ENCODE data around the gene MYRF. TPM values are rescaled to one million over a fixed set of nuclear protein-coding genes. Genes with fewer than 3 reads are reported as not detected.

MYRF gene
- total and polyA plus RNA-seq, 9 of the 15 experiments (the other 6 are each of a cell fraction or from before 2014, with no cell fraction given): 2.3 to 25.8 (median 7.1) TPM

DNA sequence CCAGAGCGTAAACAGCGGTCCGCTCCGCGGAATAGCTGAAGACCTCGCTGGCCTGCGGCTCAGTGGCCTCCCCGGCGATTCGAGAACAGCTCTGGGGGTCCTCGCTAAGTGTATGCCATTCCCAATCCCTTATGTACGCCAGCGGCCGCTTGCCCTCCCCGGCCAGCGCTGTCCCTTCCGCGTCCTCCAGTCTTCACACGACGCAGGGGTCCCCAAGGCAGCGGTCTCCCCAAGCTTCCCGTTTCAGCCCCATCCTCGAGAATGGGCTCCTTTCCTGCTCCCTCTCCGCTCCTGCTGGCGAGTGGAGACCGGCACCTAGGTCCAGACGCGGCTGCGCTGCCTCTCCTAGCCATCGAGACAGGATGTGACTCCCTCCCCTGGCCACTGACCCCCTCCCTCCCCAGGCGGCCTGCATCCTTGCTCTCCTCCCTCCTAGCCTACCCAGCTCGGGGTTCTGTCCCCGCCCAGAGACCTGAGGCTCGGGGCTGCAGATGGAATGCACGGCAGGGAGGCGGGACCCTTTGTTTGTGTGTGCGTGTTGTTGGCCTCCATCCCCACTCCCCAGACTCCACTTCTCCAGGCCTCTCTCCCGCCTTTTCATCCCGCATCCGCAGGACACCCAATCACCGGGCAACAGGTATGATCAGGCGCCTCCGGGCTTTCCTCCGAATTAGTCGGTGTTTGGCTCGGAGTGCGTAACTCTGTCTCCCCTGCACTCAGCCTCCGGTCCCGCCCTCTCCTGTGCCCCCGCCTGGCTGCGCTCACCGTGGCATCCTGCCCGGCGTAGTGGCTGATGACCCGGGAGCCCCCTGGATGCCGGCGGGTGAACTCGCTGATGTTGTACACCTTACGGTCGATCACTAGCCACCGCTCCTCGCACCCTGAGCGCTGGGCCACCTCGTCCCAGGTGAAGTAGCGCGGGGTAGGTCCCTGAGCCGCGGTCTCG lies 63.6 kb downstream of the MYRF start (continued):
- TF ChIP-seq CREB5 (CRISPR knock-in tag; IDR thresholded peaks at IDR 0.05) (no peak), ZNF436 (CRISPR knock-in tag; IDR thresholded peaks at IDR 0.05) (no peak), PREB (CRISPR knock-in tag; IDR thresholded peaks at IDR 0.05) (no peak), ZNF766 (CRISPR knock-in tag; conservative IDR thresholded peaks at IDR 0.05) (no peak), MYC (IDR thresholded peaks at IDR 0.05; ENCODE audit: low read depth, low read length) (no peak), MYC (CRISPR knock-in tag; IDR thresholded peaks at IDR 0.05; ENCODE audit: borderline replicate concordance, low read depth) (no peak), ZNF395 (CRISPR knock-in tag; IDR thresholded peaks at IDR 0.05) (0 out of 2 replicates have a peak, but pooled peaks have one; percentile 17), RCOR1 (IDR thresholded peaks at IDR 0.05; ENCODE audit: borderline replicate concordance in 1 of 2, low read depth in 2 of 2, low read length in 2 of 2) (no peak), ZNF589 (CRISPR knock-in tag; IDR thresholded peaks at IDR 0.05; ENCODE audit: low read depth) (0 out of 2 replicates have a peak, but pooled peaks have one; percentile 14), NFXL1 (CRISPR knock-in tag; IDR thresholded peaks at IDR 0.05) (no peak), LCOR (CRISPR knock-in tag; IDR thresholded peaks at IDR 0.05) (no peak), MAZ (CRISPR knock-in tag; conservative IDR thresholded peaks at IDR 0.05 in 1 of 2, IDR thresholded peaks at IDR 0.05 in 1 of 2) (peak; percentile 32 to 57; a peak in 1 of 4 replicates), ZNF316 (IDR thresholded peaks at IDR 0.05) (no peak), HSF4 (CRISPR knock-in tag; IDR thresholded peaks at IDR 0.05; ENCODE audit: borderline replicate concordance) (no peak), ZNF165 (CRISPR knock-in tag; IDR thresholded peaks at IDR 0.05; ENCODE audit: borderline replicate concordance) (no peak)
- TF ChIP-seq, protein P1, sequence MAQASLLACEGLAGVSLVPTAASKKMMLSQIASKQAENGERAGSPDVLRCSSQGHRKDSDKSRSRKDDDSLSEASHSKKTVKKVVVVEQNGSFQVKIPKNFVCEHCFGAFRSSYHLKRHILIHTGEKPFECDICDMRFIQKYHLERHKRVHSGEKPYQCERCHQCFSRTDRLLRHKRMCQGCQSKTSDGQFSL (CRISPR knock-in tag; IDR thresholded peaks at IDR 0.05): no peak
- TF ChIP-seq, protein P1 (tag; IDR thresholded peaks at IDR 0.05): no peak
- TF ChIP-seq, protein P2, sequence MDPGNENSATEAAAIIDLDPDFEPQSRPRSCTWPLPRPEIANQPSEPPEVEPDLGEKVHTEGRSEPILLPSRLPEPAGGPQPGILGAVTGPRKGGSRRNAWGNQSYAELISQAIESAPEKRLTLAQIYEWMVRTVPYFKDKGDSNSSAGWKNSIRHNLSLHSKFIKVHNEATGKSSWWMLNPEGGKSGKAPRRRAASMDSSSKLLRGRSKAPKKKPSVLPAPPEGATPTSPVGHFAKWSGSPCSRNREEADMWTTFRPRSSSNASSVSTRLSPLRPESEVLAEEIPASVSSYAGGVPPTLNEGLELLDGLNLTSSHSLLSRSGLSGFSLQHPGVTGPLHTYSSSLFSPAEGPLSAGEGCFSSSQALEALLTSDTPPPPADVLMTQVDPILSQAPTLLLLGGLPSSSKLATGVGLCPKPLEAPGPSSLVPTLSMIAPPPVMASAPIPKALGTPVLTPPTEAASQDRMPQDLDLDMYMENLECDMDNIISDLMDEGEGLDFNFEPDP (CRISPR knock-in tag; IDR thresholded peaks at IDR 0.05): no peak
- TF ChIP-seq, protein P3, sequence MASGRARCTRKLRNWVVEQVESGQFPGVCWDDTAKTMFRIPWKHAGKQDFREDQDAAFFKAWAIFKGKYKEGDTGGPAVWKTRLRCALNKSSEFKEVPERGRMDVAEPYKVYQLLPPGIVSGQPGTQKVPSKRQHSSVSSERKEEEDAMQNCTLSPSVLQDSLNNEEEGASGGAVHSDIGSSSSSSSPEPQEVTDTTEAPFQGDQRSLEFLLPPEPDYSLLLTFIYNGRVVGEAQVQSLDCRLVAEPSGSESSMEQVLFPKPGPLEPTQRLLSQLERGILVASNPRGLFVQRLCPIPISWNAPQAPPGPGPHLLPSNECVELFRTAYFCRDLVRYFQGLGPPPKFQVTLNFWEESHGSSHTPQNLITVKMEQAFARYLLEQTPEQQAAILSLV (tag; IDR thresholded peaks at IDR 0.05): no peak

Measured in K562 (cell line).